Loucy (cell line): Measurements from ENCODE around the gene TPX2.

Source experiments
- CTCF ChIP-seq: fragments of 200-600 bp; sonication (generic); conservative IDR thresholded peaks from 2 replicates; pipeline ENCODE4 v1.5.1; 2014; ENCODE audit warnings: mild to moderate bottlenecking, antibody characterized with exemption, low read length
- EZH2phosphoT487 ChIP-seq: fragments of 200-600 bp; IDR thresholded peaks from 2 replicates; pipeline ENCODE4 v1.6.1; 2018; ENCODE audit warnings: antibody characterized with exemption, mild to moderate bottlenecking, moderate library complexity, borderline replicate concordance

- no peak for TF ChIP-seq CTCF
- no peak for TF ChIP-seq EZH2phosphoT487
These were observed 91.4 kb downstream of the TPX2 start for GRCh38 chr20:31830406-31830981.
